Epithelial cell of proximal tubule (primary cell): Measurements from ENCODE around the gene LCMT1. TPM values are rescaled to one million over a fixed set of nuclear protein-coding genes. Genes with fewer than 3 reads are reported as not detected.

Experiments
- DNase-seq: peaks from one replicate; pipeline ENCODE4 v3.0.0-alpha.2; 2011; ENCODE audit warnings: low read depth
- H3K4me3 ChIP-seq: 2 replicates; pipeline ENCODE4 v1.5.1; 2011; ENCODE audit warnings: low read depth, mild to moderate bottlenecking, low read length
- total RNA-seq: library from RNA; depleted of rRNA; stranded (reverse); fragments of >200 nt; gene quantifications from 2 replicates; pipeline ENCODE4 v1.2.3, GENCODE V29; 2015
- TF ChIP-seq, protein P1 (sequence below): conservative IDR thresholded peaks from 2 replicates; pipeline ENCODE4 v1.5.1; 2012; ENCODE audit warnings: low read depth, mild to moderate bottlenecking, low read length

Gene LCMT1
- total RNA-seq, 1 donor from 2014 or later: 56.9 TPM

DNA sequence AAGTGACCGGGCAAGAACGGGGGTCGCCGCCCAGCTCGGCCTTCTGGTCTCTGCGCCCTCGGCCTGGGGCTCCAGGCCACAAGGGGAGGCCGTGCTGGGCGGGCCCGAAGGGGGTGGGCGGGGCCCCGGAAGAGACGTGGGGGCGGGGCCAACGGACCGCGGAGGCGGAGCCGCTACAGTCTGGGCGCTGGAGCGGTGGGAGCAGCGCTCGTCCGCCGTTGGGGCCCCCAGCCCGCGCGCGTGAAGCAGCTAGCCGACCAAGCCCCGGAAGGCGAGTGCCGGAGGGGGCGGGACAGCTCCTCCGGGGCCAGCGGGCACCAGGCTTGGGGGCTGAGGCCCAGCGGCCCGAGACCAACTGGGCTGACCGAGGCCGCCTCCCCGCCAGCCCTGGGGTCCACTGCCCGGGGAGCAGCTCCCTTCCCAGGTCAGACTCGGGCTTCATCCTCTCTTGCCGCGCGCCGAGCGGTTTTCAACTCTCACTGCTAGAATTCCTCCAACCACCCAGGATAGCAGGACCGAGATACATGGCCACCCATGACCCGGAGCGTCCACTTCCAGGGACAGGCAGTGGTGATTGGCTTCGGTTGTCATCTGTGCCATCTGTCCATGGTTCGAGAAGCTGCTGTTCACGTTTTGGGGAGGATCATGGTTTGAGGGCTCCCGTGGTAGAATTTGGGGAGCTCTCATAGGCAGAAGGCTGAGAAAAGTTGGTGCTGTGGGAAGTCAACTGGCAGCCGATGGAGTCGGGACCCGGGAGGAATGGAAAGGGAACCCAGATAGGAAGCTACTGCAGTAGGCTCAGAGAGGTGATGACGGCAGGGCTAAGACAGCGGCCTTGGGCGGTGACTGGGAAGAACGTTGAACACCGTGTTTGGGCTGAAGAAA lies 44.6 kb upstream of the LCMT1 start:
- H3K4me3 ChIP-seq: peak overlapping the region; percentile 89
- DNase-seq: no peak
- TF ChIP-seq, protein P1, sequence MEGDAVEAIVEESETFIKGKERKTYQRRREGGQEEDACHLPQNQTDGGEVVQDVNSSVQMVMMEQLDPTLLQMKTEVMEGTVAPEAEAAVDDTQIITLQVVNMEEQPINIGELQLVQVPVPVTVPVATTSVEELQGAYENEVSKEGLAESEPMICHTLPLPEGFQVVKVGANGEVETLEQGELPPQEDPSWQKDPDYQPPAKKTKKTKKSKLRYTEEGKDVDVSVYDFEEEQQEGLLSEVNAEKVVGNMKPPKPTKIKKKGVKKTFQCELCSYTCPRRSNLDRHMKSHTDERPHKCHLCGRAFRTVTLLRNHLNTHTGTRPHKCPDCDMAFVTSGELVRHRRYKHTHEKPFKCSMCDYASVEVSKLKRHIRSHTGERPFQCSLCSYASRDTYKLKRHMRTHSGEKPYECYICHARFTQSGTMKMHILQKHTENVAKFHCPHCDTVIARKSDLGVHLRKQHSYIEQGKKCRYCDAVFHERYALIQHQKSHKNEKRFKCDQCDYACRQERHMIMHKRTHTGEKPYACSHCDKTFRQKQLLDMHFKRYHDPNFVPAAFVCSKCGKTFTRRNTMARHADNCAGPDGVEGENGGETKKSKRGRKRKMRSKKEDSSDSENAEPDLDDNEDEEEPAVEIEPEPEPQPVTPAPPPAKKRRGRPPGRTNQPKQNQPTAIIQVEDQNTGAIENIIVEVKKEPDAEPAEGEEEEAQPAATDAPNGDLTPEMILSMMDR: no peak

DNA sequence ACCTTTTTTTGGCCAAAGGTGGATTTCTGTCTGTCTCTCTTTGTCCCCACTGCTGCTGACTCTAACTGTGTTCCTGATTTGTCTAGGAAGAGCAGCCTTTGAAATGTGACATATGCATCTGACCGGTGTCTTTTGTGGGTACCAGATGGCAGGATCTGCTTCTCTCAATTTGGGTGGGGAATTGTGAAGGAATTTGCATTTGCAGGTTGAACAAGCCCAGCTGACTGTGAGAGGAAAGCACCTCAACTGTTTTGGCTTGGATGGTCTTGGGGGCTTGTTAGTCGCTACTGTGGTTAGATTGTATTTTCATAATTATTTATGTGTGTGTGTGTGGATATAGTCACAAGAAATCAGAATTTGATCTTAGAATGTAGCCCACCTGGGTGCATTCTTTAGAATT lies 37.7 kb upstream of the LCMT1 start:
- H3K4me3 ChIP-seq: no peak overlapping the region
- no peak for DNase-seq
- TF ChIP-seq, protein P1: no peak

DNA sequence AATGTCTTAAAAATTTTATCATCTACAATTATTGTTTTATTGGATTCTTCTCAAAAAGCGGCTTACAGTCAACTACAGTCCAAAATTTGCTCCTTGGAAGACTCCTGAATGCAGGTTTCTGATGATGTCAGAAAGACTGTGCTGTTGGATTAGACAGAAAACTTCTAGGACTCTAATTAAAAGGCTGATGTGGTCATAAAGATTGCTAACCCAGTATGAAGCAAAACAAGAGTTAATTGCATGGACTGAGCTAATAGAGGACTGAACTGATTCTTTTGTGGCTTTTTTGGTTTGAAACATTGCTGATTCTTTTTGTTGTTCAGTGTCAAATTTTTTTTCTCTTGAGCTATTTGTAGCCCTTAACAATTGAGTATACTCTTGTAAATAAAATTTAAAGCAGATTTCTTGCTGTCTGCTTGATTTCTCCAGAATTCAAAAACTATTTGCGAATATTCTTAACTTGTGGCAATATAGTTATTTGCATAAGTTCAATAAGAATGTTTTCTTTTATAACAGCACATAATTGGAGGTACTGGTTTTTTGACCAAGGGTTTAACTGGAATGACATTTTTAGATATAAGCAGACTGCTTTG lies 33.1 kb upstream of the LCMT1 start:
- DNase-seq: no peak
- TF ChIP-seq, protein P1: no peak

DNA sequence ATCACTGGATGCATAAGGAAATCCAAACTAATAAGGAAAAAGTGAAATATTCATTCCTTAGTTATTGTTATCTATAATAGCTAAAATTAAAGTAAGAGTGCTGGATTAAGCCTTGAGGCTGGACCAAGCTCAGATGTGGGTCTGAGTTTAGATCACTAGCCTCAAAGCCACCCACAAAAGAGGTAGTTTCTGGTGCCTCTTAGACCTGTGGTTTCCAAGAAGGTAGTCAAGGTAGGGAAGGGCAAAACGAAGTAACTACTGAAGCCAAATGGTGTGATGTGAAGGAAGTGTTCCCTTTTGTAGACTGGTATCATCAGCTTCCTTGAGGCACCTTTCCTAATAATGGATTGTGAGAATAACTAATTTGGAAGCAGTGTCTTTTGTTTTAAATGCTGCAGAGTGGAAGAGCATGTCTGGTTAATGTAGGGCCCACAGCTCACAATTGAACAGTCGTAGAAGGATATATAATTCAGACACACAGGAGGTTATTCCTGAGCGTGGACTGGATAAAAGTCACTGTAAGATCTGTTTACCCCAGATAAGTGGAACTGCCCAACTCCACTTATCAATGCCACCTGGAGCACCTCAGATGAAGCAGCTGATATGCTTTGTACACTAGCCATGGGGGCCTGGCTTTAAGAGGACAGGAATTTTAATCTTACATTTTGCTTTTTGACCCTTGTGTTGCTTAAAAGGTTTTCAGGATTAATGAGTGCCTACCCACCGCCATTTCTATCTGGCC lies 31.7 kb upstream of the LCMT1 start:
- DNase-seq: no peak
- TF ChIP-seq, protein P1: no peak
- H3K4me3 ChIP-seq: no peak overlapping the region

More for the DNA sequence above, 33.1 kb upstream of the LCMT1 start:
- no peak overlapping the region for H3K4me3 ChIP-seq

DNA sequence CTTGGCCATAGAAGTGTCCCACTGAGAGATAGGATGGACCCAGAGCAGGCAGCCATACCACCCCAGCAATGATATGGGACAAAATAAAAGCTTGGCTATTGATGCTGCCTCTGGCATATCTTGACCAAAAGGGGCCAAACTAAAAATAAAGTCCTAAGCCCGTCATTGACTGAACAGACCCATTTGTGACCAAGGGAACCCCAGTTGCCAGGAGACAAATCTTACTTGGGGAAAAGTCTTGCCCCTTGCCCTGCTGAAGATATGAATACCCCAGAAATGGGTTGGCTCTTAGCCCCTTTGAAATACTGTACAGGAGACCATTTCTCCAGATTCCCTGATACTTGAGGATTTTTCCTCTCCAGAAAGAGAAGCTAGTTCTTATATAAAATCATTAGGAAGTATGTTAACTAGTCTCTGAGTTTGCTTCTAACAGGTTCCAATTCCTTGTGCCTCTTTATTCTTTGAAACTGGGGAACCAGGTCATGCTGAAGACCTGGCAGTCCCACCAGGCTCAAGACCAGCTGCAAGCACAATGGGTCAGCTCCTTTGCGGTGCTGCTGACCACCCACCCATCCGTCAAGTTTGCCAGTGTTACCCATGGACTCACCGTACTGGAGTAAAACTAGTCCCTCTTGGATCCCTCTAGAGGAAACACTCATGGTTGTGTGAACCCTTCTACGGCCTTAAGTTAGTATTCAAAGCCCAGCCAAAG lies 31.0 kb upstream of the LCMT1 start:
- H3K4me3 ChIP-seq: no peak overlapping the region
- DNase-seq: no peak
- TF ChIP-seq, protein P1: no peak

DNA sequence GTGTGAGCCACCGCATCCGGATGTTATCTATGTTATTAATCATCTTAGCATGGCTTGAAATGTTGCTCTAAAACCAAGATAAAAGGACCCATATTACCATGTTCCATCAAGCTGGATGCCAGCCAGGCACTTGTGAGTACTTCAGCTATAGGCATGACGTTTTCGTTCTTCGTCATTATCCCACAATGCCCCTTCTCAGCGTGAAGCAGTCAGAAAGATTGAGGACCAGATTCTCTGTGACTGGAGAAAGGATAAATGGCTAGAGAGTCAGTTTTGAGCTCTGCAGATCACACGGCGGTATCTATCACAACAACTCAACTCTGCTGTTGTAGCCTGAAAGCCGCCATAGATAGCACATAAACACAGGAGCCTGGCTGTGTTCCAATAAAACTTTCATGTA lies 29.8 kb upstream of the LCMT1 start:
- TF ChIP-seq, protein P1: no peak
- no peak for DNase-seq
- no peak overlapping the region for H3K4me3 ChIP-seq
